ENCODE data around the gene XRCC5.

Gene XRCC5

DNA sequence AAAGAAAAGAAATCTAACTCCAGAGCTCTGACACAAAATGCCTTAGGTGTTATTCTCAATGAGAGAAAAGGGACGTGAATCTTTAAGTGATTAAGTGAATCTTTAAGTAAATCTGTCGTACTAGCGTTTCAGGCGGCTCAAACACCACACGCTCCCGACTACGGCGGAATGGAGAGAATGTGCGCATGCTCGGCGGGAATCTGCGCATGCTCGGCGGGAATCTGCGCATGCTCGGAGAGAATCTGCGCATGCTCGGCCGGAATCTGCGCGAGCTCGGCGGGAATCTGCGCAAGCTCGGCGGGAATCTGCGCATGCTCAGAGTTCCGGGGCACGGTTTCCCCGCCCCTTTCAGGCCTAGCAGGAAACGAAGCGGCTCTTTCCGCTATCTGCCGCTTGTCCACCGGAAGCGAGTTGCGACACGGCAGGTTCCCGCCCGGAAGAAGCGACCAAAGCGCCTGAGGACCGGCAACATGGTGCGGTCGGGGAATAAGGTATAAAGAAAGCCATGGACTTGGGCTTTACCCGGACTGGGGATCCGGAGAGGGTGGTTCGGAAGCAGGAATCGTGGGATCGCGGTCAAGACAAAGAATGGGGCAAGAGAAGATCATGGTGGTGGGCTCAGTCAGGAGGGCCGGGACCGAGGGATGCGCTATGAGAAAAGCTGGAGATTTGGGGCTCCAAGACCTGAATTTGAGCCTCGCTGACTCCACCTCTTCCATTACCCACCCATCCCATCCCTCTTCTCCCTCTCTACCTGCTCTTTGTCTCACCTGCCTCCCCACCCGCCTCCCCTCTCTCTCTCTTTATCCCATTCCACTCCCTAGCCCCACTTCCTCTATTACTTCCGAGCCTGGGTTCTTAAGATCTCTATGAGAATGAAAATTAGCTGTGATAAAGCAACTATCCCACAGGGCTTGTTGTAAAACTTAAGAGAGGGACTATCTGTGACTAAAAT, at the start of gene XRCC5:
Gene XRCC5, plus strand, starts transcription at position 382 of the 955 bp plus-strand sequence. Its CDS starts 89 bp downstream, at position 471.
- Histone ChIP-seq H3K27me3 (ENCODE audit: control insufficient read depth, insufficient read depth, low read length) (no peaks in the 10 kb centered on the region), H3K27ac (ENCODE audit: low read depth, low read length) (peak within 1 kb of the TSS; percentile 93), H3K36me3 (ENCODE audit: control insufficient read depth, insufficient read depth, low read length) (peaks cover 6% of the 10 kb centered on the region), H3K9ac (ENCODE audit: low read length) (peak within 1 kb of the TSS; percentile 98), H3K4me1 (ENCODE audit: control insufficient read depth, insufficient read depth, low read length) (peaks cover 8% of the 10 kb centered on the region), H3K4me3 (ENCODE audit: low read length) (peak within 1 kb of the TSS; percentile 98)

DNA sequence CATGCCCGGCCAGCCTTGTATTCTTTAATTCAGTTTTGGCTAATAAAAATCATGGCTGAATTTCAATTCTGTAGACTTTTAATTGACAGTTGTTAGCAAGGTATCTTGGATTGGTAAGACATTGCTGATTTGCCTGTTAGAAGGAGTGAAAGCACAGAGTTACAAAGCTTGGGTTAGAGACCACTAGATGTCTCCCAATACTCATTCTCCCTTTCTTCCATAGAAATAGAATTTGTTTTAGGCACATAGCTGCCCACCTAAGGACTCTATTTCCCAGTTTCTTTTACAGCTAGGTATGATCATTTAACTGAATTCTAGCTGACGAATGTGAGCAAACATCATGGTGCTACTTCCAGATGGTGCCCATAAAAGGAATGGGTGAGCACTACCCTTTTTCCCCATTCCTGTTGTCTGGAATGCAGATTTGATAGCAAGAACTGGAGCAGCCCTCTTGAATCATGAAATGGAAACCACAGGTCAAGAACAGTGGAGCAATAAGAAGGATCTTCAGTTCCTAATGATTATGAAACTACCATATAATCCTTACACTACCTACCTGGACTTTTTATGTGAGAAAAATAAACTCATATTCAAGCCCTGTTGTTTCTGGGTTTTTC, 45.0 kb upstream of the XRCC5 start:
- Histone ChIP-seq H3K36me3 (ENCODE audit: control insufficient read depth, insufficient read depth, low read length) (peaks cover 3% of the 10 kb centered on the region), H3K4me3 (ENCODE audit: low read length) (no peak overlapping the region), H3K27ac (ENCODE audit: low read depth, low read length) (no peak overlapping the region)

DNA sequence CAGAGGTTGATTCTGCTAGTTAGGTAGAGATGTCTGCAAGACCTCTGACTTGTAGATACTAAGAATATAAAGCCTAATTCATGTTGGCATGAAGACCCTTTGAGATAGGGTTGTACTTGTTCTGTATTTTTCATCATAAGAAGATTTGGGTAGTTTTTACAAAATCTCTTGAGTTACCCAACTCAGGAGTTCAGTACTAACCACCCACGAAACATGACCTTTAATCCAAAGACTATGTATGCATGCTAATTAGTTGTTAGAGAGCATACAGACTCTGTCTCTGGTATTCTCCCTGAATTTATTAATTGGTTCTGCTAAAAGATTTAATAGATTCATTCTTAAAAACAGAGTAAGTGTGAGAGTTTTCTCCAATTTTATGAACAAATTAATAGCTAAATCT, 44.5 kb upstream of the XRCC5 start:
- no peaks in the 10 kb centered on the region for H3K27me3 ChIP-seq (ENCODE audit: control insufficient read depth, insufficient read depth, low read length)
- no peak overlapping the region for H3K4me3 ChIP-seq (ENCODE audit: low read length)
- H3K27ac ChIP-seq (ENCODE audit: low read depth, low read length), result no peak overlapping the region
- H3K9ac ChIP-seq (ENCODE audit: low read length), result no peak overlapping the region
- peaks cover 3% of the 10 kb centered on the region for H3K36me3 ChIP-seq (ENCODE audit: control insufficient read depth, insufficient read depth, low read length)
- H3K4me1 ChIP-seq (ENCODE audit: control insufficient read depth, insufficient read depth, low read length), result no peaks in the 10 kb centered on the region

More for the DNA sequence above, 45.0 kb upstream of the XRCC5 start:
- Histone ChIP-seq H3K27me3 (ENCODE audit: control insufficient read depth, insufficient read depth, low read length) (no peaks in the 10 kb centered on the region), H3K9ac (ENCODE audit: low read length) (no peak overlapping the region), H3K4me1 (ENCODE audit: control insufficient read depth, insufficient read depth, low read length) (no peaks in the 10 kb centered on the region)

GRCh38 chr2:216066230-216066629, 42.9 kb upstream of the XRCC5 start:
- no peaks in the 10 kb centered on the region for H3K4me1 ChIP-seq (ENCODE audit: control insufficient read depth, insufficient read depth, low read length)
- no peak overlapping the region for H3K9ac ChIP-seq (ENCODE audit: low read length)
- no peaks in the 10 kb centered on the region for H3K27me3 ChIP-seq (ENCODE audit: control insufficient read depth, insufficient read depth, low read length)
- H3K36me3 ChIP-seq (ENCODE audit: control insufficient read depth, insufficient read depth, low read length), result peaks cover 3% of the 10 kb centered on the region
- H3K4me3 ChIP-seq (ENCODE audit: low read length), result no peak overlapping the region
- H3K27ac ChIP-seq (ENCODE audit: low read depth, low read length), result no peak overlapping the region

GRCh38 chr2:216069028-216069427, 40.1 kb upstream of the XRCC5 start:
- H3K4me1 ChIP-seq (ENCODE audit: control insufficient read depth, insufficient read depth, low read length), result no peaks in the 10 kb centered on the region
- no peak overlapping the region for H3K9ac ChIP-seq (ENCODE audit: low read length)
- H3K27ac ChIP-seq (ENCODE audit: low read depth, low read length), result no peak overlapping the region
- peaks cover under 1% of the 10 kb centered on the region for H3K36me3 ChIP-seq (ENCODE audit: control insufficient read depth, insufficient read depth, low read length)
- H3K4me3 ChIP-seq (ENCODE audit: low read length), result no peak overlapping the region
- H3K27me3 ChIP-seq (ENCODE audit: control insufficient read depth, insufficient read depth, low read length), result no peaks in the 10 kb centered on the region

DNA sequence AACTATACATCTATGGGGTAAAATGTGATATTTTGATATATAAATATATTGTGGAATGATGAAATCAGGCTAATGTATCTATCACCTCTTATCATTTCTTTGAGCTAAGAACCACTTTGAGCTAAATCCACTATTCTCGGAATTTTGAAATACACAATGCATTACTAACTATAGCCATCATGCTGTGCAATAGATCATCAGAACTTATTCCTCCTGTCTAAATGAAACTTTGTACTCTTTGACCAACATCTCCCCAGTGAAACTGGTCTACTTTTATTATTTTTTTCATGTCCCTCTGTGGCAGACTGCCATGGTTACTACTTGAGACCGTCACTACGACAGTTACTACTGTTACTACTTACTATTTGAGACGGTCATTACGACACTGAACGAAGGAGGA, 39.0 kb upstream of the XRCC5 start:
- no peak overlapping the region for H3K4me3 ChIP-seq (ENCODE audit: low read length)
- no peak overlapping the region for H3K27ac ChIP-seq (ENCODE audit: low read depth, low read length)
- no peaks in the 10 kb centered on the region for H3K4me1 ChIP-seq (ENCODE audit: control insufficient read depth, insufficient read depth, low read length)
- H3K36me3 ChIP-seq (ENCODE audit: control insufficient read depth, insufficient read depth, low read length), result no peaks in the 10 kb centered on the region
- H3K27me3 ChIP-seq (ENCODE audit: control insufficient read depth, insufficient read depth, low read length), result no peaks in the 10 kb centered on the region
- H3K9ac ChIP-seq (ENCODE audit: low read length), result no peak overlapping the region

- Histone ChIP-seq H3K27me3 (ENCODE audit: control insufficient read depth, insufficient read depth, low read length) (no peaks in the 10 kb centered on the region), H3K4me1 (ENCODE audit: control insufficient read depth, insufficient read depth, low read length) (no peaks in the 10 kb centered on the region), H3K36me3 (ENCODE audit: control insufficient read depth, insufficient read depth, low read length) (no peaks in the 10 kb centered on the region), H3K9ac (ENCODE audit: low read length) (no peak overlapping the region), H3K4me3 (ENCODE audit: low read length) (no peak overlapping the region), H3K27ac (ENCODE audit: low read depth, low read length) (no peak overlapping the region)
These were observed 37.9 kb upstream of the XRCC5 start for GRCh38 chr2:216071111-216071851.

- H3K4me1 ChIP-seq (ENCODE audit: control insufficient read depth, insufficient read depth, low read length), result no peaks in the 10 kb centered on the region
- no peaks in the 10 kb centered on the region for H3K27me3 ChIP-seq (ENCODE audit: control insufficient read depth, insufficient read depth, low read length)
- H3K36me3 ChIP-seq (ENCODE audit: control insufficient read depth, insufficient read depth, low read length), result no peaks in the 10 kb centered on the region
- no peak overlapping the region for H3K4me3 ChIP-seq (ENCODE audit: low read length)
- no peak overlapping the region for H3K9ac ChIP-seq (ENCODE audit: low read length)
- H3K27ac ChIP-seq (ENCODE audit: low read depth, low read length), result no peak overlapping the region
These were observed 36.7 kb upstream of the XRCC5 start for GRCh38 chr2:216072473-216072872.

DNA sequence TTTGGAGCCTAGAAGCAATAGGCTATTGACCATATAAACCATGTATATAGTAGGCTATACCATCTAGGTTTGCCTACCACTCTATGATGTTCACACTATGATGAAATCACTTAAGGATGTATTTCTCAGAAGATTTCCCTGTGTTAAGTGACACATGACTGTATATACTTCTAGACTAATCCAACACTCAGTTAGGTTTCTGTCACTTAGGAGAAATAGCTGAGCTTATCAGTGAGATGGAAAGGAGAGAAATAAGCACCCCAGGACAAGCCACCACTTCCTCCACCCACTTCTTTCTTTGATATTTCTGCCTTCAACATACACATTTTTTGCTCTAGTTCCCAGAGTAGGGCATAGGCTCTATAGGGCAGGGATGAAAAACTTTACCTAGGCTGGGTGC, 35.4 kb upstream of the XRCC5 start:
- Histone ChIP-seq H3K4me1 (ENCODE audit: control insufficient read depth, insufficient read depth, low read length) (no peaks in the 10 kb centered on the region), H3K4me3 (ENCODE audit: low read length) (no peak overlapping the region)

DNA sequence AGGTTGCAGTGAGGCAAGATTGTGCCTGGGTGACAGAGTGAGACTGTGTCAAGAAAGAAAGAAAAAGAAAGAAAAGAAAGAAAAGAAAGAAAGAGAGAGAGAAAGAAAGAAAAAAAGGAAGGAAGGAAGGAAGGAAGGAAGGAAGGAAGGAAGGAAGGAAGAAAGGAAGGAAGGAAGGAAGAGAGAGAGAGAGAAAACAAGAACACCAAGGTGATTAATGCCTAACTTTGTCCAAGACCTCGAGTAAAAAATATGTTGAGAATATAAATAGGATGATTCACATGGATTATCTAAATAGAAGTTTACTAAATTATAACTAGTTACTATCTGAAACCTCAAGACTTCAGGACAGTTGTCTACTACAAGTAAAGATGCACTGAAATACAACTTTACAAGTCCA, 34.8 kb upstream of the XRCC5 start:
- Histone ChIP-seq H3K27ac (ENCODE audit: low read depth, low read length) (no peak overlapping the region), H3K9ac (ENCODE audit: low read length) (no peak overlapping the region), H3K4me3 (ENCODE audit: low read length) (no peak overlapping the region), H3K36me3 (ENCODE audit: control insufficient read depth, insufficient read depth, low read length) (no peaks in the 10 kb centered on the region), H3K27me3 (ENCODE audit: control insufficient read depth, insufficient read depth, low read length) (no peaks in the 10 kb centered on the region), H3K4me1 (ENCODE audit: control insufficient read depth, insufficient read depth, low read length) (no peaks in the 10 kb centered on the region)

More for the DNA sequence above, 35.4 kb upstream of the XRCC5 start:
- Histone ChIP-seq H3K36me3 (ENCODE audit: control insufficient read depth, insufficient read depth, low read length) (no peaks in the 10 kb centered on the region), H3K27ac (ENCODE audit: low read depth, low read length) (no peak overlapping the region), H3K9ac (ENCODE audit: low read length) (no peak overlapping the region), H3K27me3 (ENCODE audit: control insufficient read depth, insufficient read depth, low read length) (no peaks in the 10 kb centered on the region)

DNA sequence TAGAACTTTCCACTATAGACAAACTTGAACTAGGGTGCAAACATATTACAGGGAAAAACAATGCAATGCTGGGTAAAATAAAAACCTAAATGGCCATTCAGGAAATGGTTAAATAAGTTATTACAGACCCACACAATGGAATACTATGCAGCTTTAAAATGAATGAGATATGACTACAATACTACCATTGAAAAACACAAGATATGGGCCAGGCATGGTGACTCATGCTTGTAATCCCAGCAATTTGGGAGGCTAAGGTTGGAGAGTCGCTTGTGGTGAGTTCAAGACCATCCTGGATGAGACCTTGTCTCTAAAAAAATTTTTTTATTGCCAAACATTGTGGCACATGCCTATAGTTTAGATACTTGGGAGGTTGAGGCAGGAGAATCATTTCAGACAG, 34.4 kb upstream of the XRCC5 start:
- Histone ChIP-seq H3K9ac (ENCODE audit: low read length) (no peak overlapping the region), H3K4me3 (ENCODE audit: low read length) (no peak overlapping the region), H3K27ac (ENCODE audit: low read depth, low read length) (no peak overlapping the region), H3K36me3 (ENCODE audit: control insufficient read depth, insufficient read depth, low read length) (no peaks in the 10 kb centered on the region), H3K27me3 (ENCODE audit: control insufficient read depth, insufficient read depth, low read length) (no peaks in the 10 kb centered on the region), H3K4me1 (ENCODE audit: control insufficient read depth, insufficient read depth, low read length) (no peaks in the 10 kb centered on the region)

All from rectal smooth muscle tissue (tissue), 1 donor.